ENCODE results near the gene KRT17. TPM values are rescaled to one million over a fixed set of nuclear protein-coding genes. Genes with fewer than 3 reads are reported as not detected.
"Not testable (repeated sequence)": the region's sequence is repeated elsewhere in the genome, so short reads cannot be mapped to it uniquely, and the experiment has no call there.

Gene KRT17
- total and polyA plus RNA-seq, 2 experiments from 2014 or later, result 59.5 to 118 TPM

- Histone ChIP-seq H3K4me2 (no peak overlapping the region), H3K79me2 (no peaks in the 10 kb centered on the region), H2AFZ (no peak overlapping the region), H3K36me3 (replicated peaks; ENCODE audit: insufficient read depth, low read depth) (no peaks in the 10 kb centered on the region), H3K9me3 (ENCODE audit: low read depth) (no peaks in the 10 kb centered on the region), H3K9me2 (replicated peaks; ENCODE audit: insufficient read depth) (no peaks in the 10 kb centered on the region), H3K4me1 (ENCODE audit: insufficient read depth) (peaks cover 7% of the 10 kb centered on the region), H3K4me3 (no peak overlapping the region), H3K27me3 (no peaks in the 10 kb centered on the region), H3K27ac (no peak overlapping the region), H4K20me1 (ENCODE audit: insufficient read depth, poor library complexity, severe bottlenecking) (no peaks in the 10 kb centered on the region)
- WGBS (ENCODE audit: low lambda C conversion rate, missing lambda C conversion rate), result 74% methylated on average over 2 of the region's 2 CpGs
- no peak for DNase-seq (ENCODE audit: low spot score)
- TF ChIP-seq EZH2phosphoT487 (IDR thresholded peaks at IDR 0.05; ENCODE audit: low read depth, severe bottlenecking, unreplicated experiment) (no peak), CTCF (IDR thresholded peaks at IDR 0.05; ENCODE audit: poor library complexity) (no peak), EZH2 (IDR thresholded peaks at IDR 0.05; ENCODE audit: borderline replicate concordance) (no peak)
These were observed 2.5 kb downstream of the KRT17 start for GRCh38 chr17:41621916-41622315.

GRCh38 chr17:41621435-41621817 lies 2.9 kb downstream of the KRT17 start:
- not testable (repeated sequence) for H3K9me3 ChIP-seq (ENCODE audit: low read depth); H4K20me1 ChIP-seq (ENCODE audit: insufficient read depth, poor library complexity, severe bottlenecking); DNase-seq (ENCODE audit: low spot score); H3K27ac ChIP-seq; H3K4me3 ChIP-seq; H3K4me2 ChIP-seq; H3K36me3 ChIP-seq (replicated peaks; ENCODE audit: insufficient read depth, low read depth); H3K79me2 ChIP-seq; H3K4me1 ChIP-seq (ENCODE audit: insufficient read depth); H2AFZ ChIP-seq; H3K27me3 ChIP-seq; H3K9me2 ChIP-seq (replicated peaks; ENCODE audit: insufficient read depth)
- WGBS (ENCODE audit: low lambda C conversion rate, missing lambda C conversion rate), result 96% methylated on average over 11 of the region's 11 CpGs

- Histone ChIP-seq H3K4me2 (no peak overlapping the region), H3K27ac (no peak overlapping the region), H3K4me3 (no peak overlapping the region), H2AFZ (no peak overlapping the region), H3K9me3 (ENCODE audit: low read depth) (no peaks in the 10 kb centered on the region), H3K36me3 (replicated peaks; ENCODE audit: insufficient read depth, low read depth) (no peaks in the 10 kb centered on the region), H3K4me1 (ENCODE audit: insufficient read depth) (peaks cover 7% of the 10 kb centered on the region), H3K9me2 (replicated peaks; ENCODE audit: insufficient read depth) (no peaks in the 10 kb centered on the region), H3K27me3 (no peaks in the 10 kb centered on the region), H3K79me2 (no peaks in the 10 kb centered on the region), H4K20me1 (ENCODE audit: insufficient read depth, poor library complexity, severe bottlenecking) (no peaks in the 10 kb centered on the region)
- DNase-seq (ENCODE audit: low spot score), result no peak
- TF ChIP-seq EZH2 (IDR thresholded peaks at IDR 0.05; ENCODE audit: borderline replicate concordance) (no peak), EZH2phosphoT487 (IDR thresholded peaks at IDR 0.05; ENCODE audit: low read depth, severe bottlenecking, unreplicated experiment) (no peak), CTCF (IDR thresholded peaks at IDR 0.05; ENCODE audit: poor library complexity) (no peak)
- WGBS (ENCODE audit: low lambda C conversion rate, missing lambda C conversion rate), result 87% methylated on average over 21 of the region's 21 CpGs
These were observed 3.6 kb downstream of the KRT17 start for GRCh38 chr17:41620583-41621434.

- H3K27me3 ChIP-seq, result not testable (repeated sequence)
These were observed 4.3 kb downstream of the KRT17 start for GRCh38 chr17:41619927-41620582.

More at GRCh38 chr17:41619927-41620582, 4.3 kb downstream of the KRT17 start:
- H3K27ac ChIP-seq; H3K79me2 ChIP-seq; H2AFZ ChIP-seq; H3K36me3 ChIP-seq (replicated peaks; ENCODE audit: insufficient read depth, low read depth); H3K4me2 ChIP-seq; H3K4me1 ChIP-seq (ENCODE audit: insufficient read depth); H4K20me1 ChIP-seq (ENCODE audit: insufficient read depth, poor library complexity, severe bottlenecking); DNase-seq (ENCODE audit: low spot score); H3K4me3 ChIP-seq; H3K9me3 ChIP-seq (ENCODE audit: low read depth); H3K9me2 ChIP-seq (replicated peaks; ENCODE audit: insufficient read depth): not testable (repeated sequence)
- 79% methylated on average over 6 of the region's 6 CpGs for WGBS (ENCODE audit: low lambda C conversion rate, missing lambda C conversion rate)

Data from hepatocyte (in vitro differentiated cells).